Neuronal stem cell (in vitro differentiated cells): ENCODE results near the gene AURKB.

ENCODE experiments used
- DNase-seq: peaks from one replicate; pipeline ENCODE4 v3.0.0-alpha.2; 2013; ENCODE audit warnings: low spot score
- H2AFZ ChIP-seq: one replicate; pipeline ENCODE4 v1.6.1; 2013; ENCODE audit warnings: mild to moderate bottlenecking, low read length, inconsistent platforms
- H2AK5ac ChIP-seq: 2 replicates; pipeline ENCODE4 v1.6.1; 2013; ENCODE audit warnings: low read depth, mild to moderate bottlenecking, inconsistent platforms, low read length, moderate library complexity, mixed read lengths
- H2BK120ac ChIP-seq: 2 replicates; pipeline ENCODE4 v1.6.1; 2013; ENCODE audit warnings: low read depth, mild to moderate bottlenecking, inconsistent platforms, low read length, moderate library complexity, mixed read lengths
- H2BK12ac ChIP-seq: one replicate; pipeline ENCODE4 v1.6.1; 2013; ENCODE audit warnings: low read length, inconsistent platforms
- H2BK15ac ChIP-seq: 2 replicates; pipeline ENCODE4 v1.6.1; 2013; ENCODE audit warnings: mild to moderate bottlenecking, low read length, inconsistent platforms, mixed read lengths
- H2BK5ac ChIP-seq: one replicate; pipeline ENCODE4 v1.6.1; 2013; ENCODE audit warnings: inconsistent platforms, mild to moderate bottlenecking, low read length, moderate library complexity
- H3K14ac ChIP-seq: one replicate; pipeline ENCODE4 v1.6.1; 2013; ENCODE audit warnings: low read length, inconsistent platforms
- H3K18ac ChIP-seq: 2 replicates; pipeline ENCODE4 v1.6.1; 2013; ENCODE audit warnings: low read length, inconsistent platforms
- H3K23ac ChIP-seq: 2 replicates; pipeline ENCODE4 v1.6.1; 2013; ENCODE audit warnings: low read depth, mild to moderate bottlenecking, mixed read lengths, low read length, inconsistent platforms; ENCODE audit not compliant: poor library complexity
- H3K27ac ChIP-seq: replicated peaks from 3 replicates; pipeline ENCODE4 v1.5.1; 2013; ENCODE audit warnings: low read length, inconsistent platforms
- H3K27me3 ChIP-seq, 3 experiments: 2 replicates each; pipeline ENCODE4 v1.6.1; 2013; ENCODE audit warnings: low read length in 3 of 3, mild to moderate bottlenecking in 2 of 3, inconsistent platforms in 1 of 3, low read depth in 1 of 3, mixed read lengths in 1 of 3, moderate library complexity in 1 of 3; ENCODE audit not compliant: control insufficient read depth in 3 of 3, insufficient read depth in 3 of 3
- H3K36me3 ChIP-seq, 2 donors: replicated peaks in 1 of 2; 2 replicates each; pipeline ENCODE4 v1.6.1; 2013; ENCODE audit warnings: low read length in 2 of 2; ENCODE audit not compliant: control insufficient read depth in 2 of 2, insufficient read depth in 2 of 2
- H3K4ac ChIP-seq: 2 replicates; pipeline ENCODE4 v1.6.1; 2013; ENCODE audit warnings: inconsistent platforms, mild to moderate bottlenecking, low read length, moderate library complexity
- H3K4me1 ChIP-seq, 2 donors: 1 replicate in 1 of 2; 2 replicates in 1 of 2; pipeline ENCODE4 v1.6.1; 2013; ENCODE audit warnings: low read length in 2 of 2, low read depth in 1 of 2; ENCODE audit not compliant: control insufficient read depth in 2 of 2, insufficient read depth in 1 of 2
- H3K4me2 ChIP-seq: one replicate; pipeline ENCODE4 v1.6.1; 2013; ENCODE audit warnings: mild to moderate bottlenecking, low read length, inconsistent platforms; ENCODE audit not compliant: insufficient read depth, poor library complexity, severe bottlenecking
- H3K4me3 ChIP-seq, 2 donors: 2 replicates each; pipeline ENCODE4 v1.5.1; 2013; ENCODE audit warnings: low read length in 2 of 2, mild to moderate bottlenecking in 2 of 2, inconsistent platforms in 1 of 2, moderate library complexity in 1 of 2
- H3K79me1 ChIP-seq: one replicate; pipeline ENCODE4 v1.6.1; 2013; ENCODE audit warnings: low read depth, mild to moderate bottlenecking, inconsistent platforms, low read length, moderate library complexity
- H3K9ac ChIP-seq: one replicate; pipeline ENCODE4 v1.6.1; 2013; ENCODE audit warnings: mild to moderate bottlenecking, low read depth, low read length, inconsistent platforms; ENCODE audit not compliant: poor library complexity
- H3K9me3 ChIP-seq, 2 donors: replicated peaks in 1 of 2; 2 replicates each; pipeline versions ENCODE3 to v1.6.1; 2013; ENCODE audit warnings: low read length in 2 of 2, mild to moderate bottlenecking in 2 of 2, inconsistent platforms in 1 of 2, low read depth in 1 of 2, mixed read lengths in 1 of 2, moderate library complexity in 1 of 2; ENCODE audit not compliant: control insufficient read depth in 2 of 2, insufficient read depth in 1 of 2
- H4K8ac ChIP-seq: one replicate; pipeline ENCODE4 v1.6.1; 2013; ENCODE audit warnings: low read depth, mild to moderate bottlenecking, inconsistent platforms, low read length, moderate library complexity
- H4K91ac ChIP-seq: one replicate; pipeline ENCODE4 v1.6.1; 2013; ENCODE audit warnings: low read length, low read depth, mild to moderate bottlenecking, inconsistent platforms; ENCODE audit not compliant: poor library complexity
- WGBS, 2 donors: extraction: QIAGEN DNeasy Blood & Tissue Kit; methylation state at CpG; one replicate each; pipeline ENCODE4 v1.1.7; 2013; ENCODE audit warnings: missing lambda C conversion rate in 2 of 2, mixed read lengths in 1 of 2; ENCODE audit not compliant: insufficient read length in 2 of 2, insufficient replicate concordance in 1 of 2; ENCODE audit errors: extremely low coverage in 2 of 2; 5-methylcytosine and 5-hydroxymethylcytosine counted together

AURKB gene

DNA sequence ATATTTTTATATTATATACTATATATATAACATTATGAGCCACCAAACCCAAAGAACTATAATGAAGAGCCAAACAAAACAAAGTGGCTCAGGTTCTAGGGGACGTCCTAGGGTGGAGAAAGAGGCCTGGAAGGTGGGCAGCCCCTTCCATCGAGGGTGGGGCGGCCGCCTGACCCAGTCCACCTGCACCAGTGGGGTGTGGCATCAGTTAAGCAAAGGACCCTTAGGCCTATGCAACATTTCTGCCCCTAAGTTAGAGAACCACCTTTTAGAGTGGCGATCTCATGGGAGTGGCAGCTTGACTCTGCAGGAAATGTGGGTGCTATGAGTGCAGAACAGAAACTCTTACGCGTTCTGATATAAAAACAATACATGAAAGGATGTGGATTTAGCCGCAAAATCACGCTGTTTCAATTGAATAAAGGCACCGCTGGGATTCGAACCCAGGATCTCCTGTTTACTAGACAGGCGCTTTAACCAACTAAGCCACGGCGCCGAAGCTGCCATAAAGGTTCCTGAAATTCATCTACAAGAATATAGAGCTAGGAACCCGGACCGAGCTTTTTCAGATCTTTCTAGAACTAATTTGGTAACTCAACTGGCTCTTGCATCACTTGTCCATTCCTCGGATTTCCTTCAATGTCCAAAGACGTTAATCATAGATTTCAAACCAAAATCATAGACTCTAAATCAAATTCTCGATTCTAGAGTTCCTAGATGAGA lies 15.6 kb upstream of the AURKB start:
- no peak overlapping the region for H2BK120ac ChIP-seq
- no CpG with 5 or more reads among the region's 20 CpGs for WGBS, 2 donors
- H3K4ac ChIP-seq: no peak overlapping the region
- no peak overlapping the region for H2BK12ac ChIP-seq
- H4K91ac ChIP-seq: no peak overlapping the region
- no peak overlapping the region for H2BK5ac ChIP-seq
- DNase-seq: peak; percentile 74
- H2AK5ac ChIP-seq: no peak overlapping the region
- H3K14ac ChIP-seq: no peak overlapping the region
- no peak overlapping the region for H2BK15ac ChIP-seq
- no peaks in the 10 kb centered on the region for H3K27me3 ChIP-seq
- H4K8ac ChIP-seq: no peak overlapping the region
- H3K4me1 ChIP-seq: peaks cover 8% of the 10 kb centered on the region in 2 donors
- no peaks in the 10 kb centered on the region for H3K79me1 ChIP-seq
- H3K23ac ChIP-seq: no peak overlapping the region
- H2AFZ ChIP-seq: no peak overlapping the region
- no peaks in the 10 kb centered on the region for H3K9me3 ChIP-seq
- H3K18ac ChIP-seq: no peak overlapping the region
- H3K9ac ChIP-seq: no peak overlapping the region
- peak overlapping the region; percentile 19 for H3K4me2 ChIP-seq
- H3K36me3 ChIP-seq: peaks cover 20 to 39% of the 10 kb centered on the region in 2 donors
- peak overlapping the region; percentile 18 to 47 for H3K4me3 ChIP-seq
- H3K27ac ChIP-seq: peak overlapping the region; percentile 33

DNA sequence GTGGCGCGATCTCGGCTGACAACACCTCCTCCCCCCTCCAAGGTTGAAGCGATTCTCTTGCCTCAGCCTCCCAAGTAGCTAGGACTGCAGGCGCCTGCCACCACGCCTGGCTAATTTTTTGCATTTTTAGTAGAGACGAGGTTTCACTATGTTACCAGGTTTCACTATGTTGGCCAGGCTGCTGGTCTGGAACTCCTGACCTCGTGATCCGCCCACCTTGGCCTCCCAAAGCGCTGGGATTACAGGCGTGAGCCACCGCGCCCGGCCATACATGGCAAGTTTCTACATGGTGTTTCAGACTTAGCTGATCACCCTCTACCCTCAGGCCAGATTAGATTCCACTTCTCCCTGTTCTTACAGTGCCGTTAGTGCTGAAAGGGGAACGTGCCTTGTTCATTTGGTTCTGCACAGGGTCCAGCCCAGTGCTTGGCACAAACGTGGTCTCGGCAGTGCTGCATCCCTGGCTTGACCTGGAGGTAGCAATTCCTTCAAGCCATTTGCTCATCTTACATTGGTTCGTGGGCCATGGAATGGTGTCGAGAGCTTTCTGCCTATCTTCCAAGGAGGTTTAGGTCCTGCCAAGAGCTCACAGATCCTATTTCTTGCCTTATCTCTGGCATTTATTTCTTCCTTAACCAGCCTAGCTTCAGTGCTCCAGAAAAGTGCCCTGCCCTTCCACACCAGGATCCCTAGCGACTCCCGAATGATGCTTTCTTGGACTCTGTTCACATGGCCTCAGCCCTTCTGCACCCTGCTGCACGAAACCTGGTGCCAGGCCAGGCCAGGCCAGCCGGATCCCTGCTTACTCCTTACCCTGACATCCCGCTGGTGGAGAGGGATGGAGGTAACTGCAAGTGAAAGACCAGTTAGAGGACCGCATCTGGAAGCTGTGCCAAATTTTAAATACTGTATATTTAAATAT lies 14.8 kb upstream of the AURKB start:
- Histone ChIP-seq H4K8ac (no peak overlapping the region), H3K4ac (no peak overlapping the region), H2BK120ac (no peak overlapping the region), H3K79me1 (no peaks in the 10 kb centered on the region), H3K18ac (no peak overlapping the region), H2AFZ (no peak overlapping the region), H3K4me2 (no peak overlapping the region), H3K9me3 (no peaks in the 10 kb centered on the region), H4K91ac (no peak overlapping the region), H2BK12ac (no peak overlapping the region), H3K27ac (no peak overlapping the region), H2BK5ac (no peak overlapping the region), H2AK5ac (no peak overlapping the region), H3K36me3 (peaks cover 17 to 31% of the 10 kb centered on the region in 2 donors), H3K4me1 (peaks cover 8% of the 10 kb centered on the region in 2 donors), H3K14ac (no peak overlapping the region), H3K23ac (no peak overlapping the region), H3K4me3 (peak overlapping the region in 1 of 2 donors; percentile 4), H2BK15ac (no peak overlapping the region), H3K9ac (no peak overlapping the region), H3K27me3 (no peaks in the 10 kb centered on the region)
- DNase-seq: no peak
- no CpG with 5 or more reads among the region's 26 CpGs for WGBS, 2 donors

DNA sequence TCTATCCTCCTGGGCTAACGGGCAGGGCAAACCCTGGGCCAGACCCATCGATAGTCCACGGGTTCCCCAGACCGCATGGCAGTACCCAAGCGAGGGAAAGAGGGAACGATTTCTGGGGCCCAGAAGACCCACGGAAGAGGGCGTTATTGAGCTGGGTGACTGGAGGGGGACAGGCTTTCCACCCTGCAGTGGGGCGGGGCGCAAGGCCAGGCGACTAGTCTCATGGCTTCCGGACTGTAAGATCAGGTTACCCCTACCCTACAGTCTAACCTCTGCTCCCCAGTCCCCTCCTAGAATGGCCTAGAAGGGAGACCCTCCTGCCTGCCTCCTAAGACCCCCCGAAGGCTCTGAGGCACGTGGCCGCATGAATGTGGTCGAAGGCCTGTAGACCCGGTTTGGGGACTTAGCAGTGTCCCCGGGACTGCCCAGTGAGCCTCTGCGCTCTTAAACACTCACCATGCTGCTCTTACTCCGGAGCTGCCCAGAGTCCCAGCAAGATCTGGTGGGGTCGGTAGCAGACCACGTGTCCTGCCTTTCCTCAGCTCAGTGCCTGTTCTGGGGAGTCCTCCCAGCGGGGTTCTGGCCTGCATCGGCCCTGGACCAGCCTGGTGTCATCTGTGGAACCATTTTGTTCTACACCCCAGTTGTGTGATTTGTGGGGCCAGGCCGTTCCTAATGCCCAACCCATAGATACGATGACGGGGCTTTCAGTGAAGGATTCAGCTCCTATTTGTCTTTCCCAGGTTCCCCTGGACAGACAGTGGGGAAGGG lies 13.2 kb upstream of the AURKB start:
- Histone ChIP-seq H3K27me3 (no peaks in the 10 kb centered on the region), H3K4me2 (peak overlapping the region; percentile 79), H4K8ac (no peak overlapping the region), H2BK15ac (no peak overlapping the region), H2AK5ac (no peak overlapping the region), H2BK5ac (peak overlapping the region; percentile 2), H4K91ac (no peak overlapping the region), H3K4me1 (peaks cover 8% of the 10 kb centered on the region in 2 donors), H3K4me3 (peak overlapping the region; percentile 70 to 92), H3K4ac (no peak overlapping the region), H3K9me3 (no peaks in the 10 kb centered on the region), H2BK12ac (no peak overlapping the region), H3K14ac (peak overlapping the region; percentile 12), H2AFZ (peak overlapping the region; percentile 84), H3K27ac (peak overlapping the region; percentile 65), H3K79me1 (no peaks in the 10 kb centered on the region), H3K18ac (peak overlapping the region; percentile 60), H3K23ac (no peak overlapping the region), H3K36me3 (peaks cover 8 to 15% of the 10 kb centered on the region in 2 donors), H3K9ac (peak overlapping the region; percentile 90), H2BK120ac (no peak overlapping the region)
- no CpG with 5 or more reads among the region's 27 CpGs for WGBS, 2 donors
- DNase-seq: peak; percentile 59
